Measurements from ENCODE around the gene FNDC4. TPM values are rescaled to one million over a fixed set of nuclear protein-coding genes. Genes with fewer than 3 reads are reported as not detected.

Gene FNDC4
- total RNA-seq, 2 experiments from 2014 or later, result not detected

- H3K4me1 Mint-ChIP-seq (ENCODE audit: low read depth), result no peaks in the 10 kb centered on the region
- no peaks in the 10 kb centered on the region for H3K4me1 ChIP-seq (ENCODE audit: insufficient read depth, low read length)
- no peaks in the 10 kb centered on the region for H3K9me3 ChIP-seq (ENCODE audit: control insufficient read depth in 1 of 2, insufficient read depth in 1 of 2, low read length in 2 of 2)
- H3K4me3 Mint-ChIP-seq, result no peak overlapping the region
- H3K27ac Mint-ChIP-seq, result no peak overlapping the region
- no peak for DNase-seq
- no peaks in the 10 kb centered on the region for H3K27me3 ChIP-seq (ENCODE audit: control insufficient read depth in 1 of 2, insufficient read depth in 2 of 2, low read length in 2 of 2)
- intact Hi-C loops (cut with DNase I, micrococcal nuclease), result no loop called here
- H3K4me3 ChIP-seq (ENCODE audit: low read length), result no peak overlapping the region
- ChIA-PET POLR2A (no interaction called here), CTCF (interaction anchor here (0.6 kb wide), 1 partner anchor 31 kb away, joined by 3 read pairs; no protein-coding TSS in a partner anchor)
- H3K27ac ChIP-seq (ENCODE audit: low read depth in 1 of 2, low read length in 2 of 2), result no peak overlapping the region
- ATAC-seq (ENCODE audit: poor library complexity), result no peak
- H3K36me3 ChIP-seq (ENCODE audit: insufficient read depth, low read length), result no peaks in the 10 kb centered on the region
- TF ChIP-seq CTCF (IDR thresholded peaks at IDR 0.05), result no peak
- no peaks in the 10 kb centered on the region for H3K9me3 Mint-ChIP-seq
- H3K27me3 Mint-ChIP-seq, result no peaks in the 10 kb centered on the region
- H3K36me3 Mint-ChIP-seq (ENCODE audit: low read depth), result no peaks in the 10 kb centered on the region
These were observed 11.6 kb upstream of the FNDC4 start for GRCh38 chr2:27506587-27506986.

- ATAC-seq (ENCODE audit: poor library complexity) (no peak), DNase-seq (no peak)
- intact Hi-C loops (cut with DNase I, micrococcal nuclease), result no loop called here
- H3K36me3 ChIP-seq (ENCODE audit: insufficient read depth, low read length), result no peaks in the 10 kb centered on the region
- ChIA-PET CTCF (no interaction called here), POLR2A (no interaction called here)
- Mint-ChIP-seq H3K36me3 (ENCODE audit: low read depth) (no peaks in the 10 kb centered on the region), H3K4me3 (no peak overlapping the region), H3K4me1 (ENCODE audit: low read depth) (no peaks in the 10 kb centered on the region), H3K27ac (no peak overlapping the region), H3K27me3 (peaks cover 23% of the 10 kb centered on the region), H3K9me3 (no peaks in the 10 kb centered on the region)
- H3K4me1 ChIP-seq (ENCODE audit: insufficient read depth, low read length), result no peaks in the 10 kb centered on the region
- H3K9me3 ChIP-seq (ENCODE audit: control insufficient read depth in 1 of 2, insufficient read depth in 1 of 2, low read length in 2 of 2), result no peaks in the 10 kb centered on the region
- no peak for TF ChIP-seq CTCF (IDR thresholded peaks at IDR 0.05)
- H3K4me3 ChIP-seq (ENCODE audit: low read length), result no peak overlapping the region
- no peak overlapping the region for H3K27ac ChIP-seq (ENCODE audit: low read depth in 1 of 2, low read length in 2 of 2)
- peaks cover 6 to 20% of the 10 kb centered on the region in 2 experiments for H3K27me3 ChIP-seq (ENCODE audit: control insufficient read depth in 1 of 2, insufficient read depth in 2 of 2, low read length in 2 of 2)
These were observed 7.1 kb upstream of the FNDC4 start for GRCh38 chr2:27502142-27502541.

GRCh38 chr2:27501042-27501441 is 6.0 kb upstream of the FNDC4 start:
- no peak for ATAC-seq (ENCODE audit: poor library complexity)
- no peaks in the 10 kb centered on the region for H3K36me3 ChIP-seq (ENCODE audit: insufficient read depth, low read length)
- Mint-ChIP-seq H3K9me3 (no peaks in the 10 kb centered on the region), H3K27me3 (peaks cover 34% of the 10 kb centered on the region), H3K36me3 (ENCODE audit: low read depth) (no peaks in the 10 kb centered on the region), H3K4me3 (no peak overlapping the region), H3K4me1 (ENCODE audit: low read depth) (no peaks in the 10 kb centered on the region), H3K27ac (no peak overlapping the region)
- H3K4me3 ChIP-seq (ENCODE audit: low read length), result no peak overlapping the region
- peaks cover 16 to 30% of the 10 kb centered on the region in 2 experiments for H3K27me3 ChIP-seq (ENCODE audit: control insufficient read depth in 1 of 2, insufficient read depth in 2 of 2, low read length in 2 of 2)
- H3K9me3 ChIP-seq (ENCODE audit: control insufficient read depth in 1 of 2, insufficient read depth in 1 of 2, low read length in 2 of 2), result no peaks in the 10 kb centered on the region
- CTCF ChIA-PET, result no interaction called here
- DNase-seq, result no peak
- TF ChIP-seq CTCF (IDR thresholded peaks at IDR 0.05), result no peak
- H3K4me1 ChIP-seq (ENCODE audit: insufficient read depth, low read length), result no peaks in the 10 kb centered on the region
- intact Hi-C loops (cut with DNase I, micrococcal nuclease), result no loop called here
- no peak overlapping the region for H3K27ac ChIP-seq (ENCODE audit: low read depth in 1 of 2, low read length in 2 of 2)
- POLR2A ChIA-PET, result no interaction called here

Measured in CD4-positive, alpha-beta T cell (primary cell).